GM12878 (cell line): ENCODE measurements around the gene SLF2. TPM values are rescaled to one million over a fixed set of nuclear protein-coding genes. Genes with fewer than 3 reads are reported as not detected.

Experiments
- BRCA1 ChIP-seq: IDR thresholded peaks from 2 replicates; pipeline ENCODE4 v1.6.1; 2011; ENCODE audit warnings: low read depth, low read length, improper control_type of control experiment
- CUX1 ChIP-seq: IDR thresholded peaks from 2 replicates; pipeline ENCODE4 v1.6.1; 2012; ENCODE audit warnings: improper control_type of control experiment, low read depth, low read length; ENCODE audit not compliant: insufficient replicate concordance
- EGR1 ChIP-seq, 2 experiments: IDR thresholded peaks; 1 replicate in 1 of 2; 2 replicates in 1 of 2; pipeline ENCODE4 v1.6.1; 2011 to 2012; ENCODE audit warnings: low read depth in 2 of 2, low read length in 2 of 2, borderline replicate concordance in 1 of 2, mild to moderate bottlenecking in 1 of 2, moderate library complexity in 1 of 2
- ELK1 ChIP-seq: IDR thresholded peaks from 2 replicates; pipeline ENCODE4 v1.6.1; 2012; ENCODE audit warnings: low read depth, low read length, improper control_type of control experiment
- KLF5 ChIP-seq: fragments of 450-650 bp; IDR thresholded peaks from 2 replicates; pipeline ENCODE4 v1.6.1; 2014; ENCODE audit warnings: mild to moderate bottlenecking; ENCODE audit not compliant: partially characterized antibody
- MEF2A ChIP-seq: IDR thresholded peaks from 2 replicates; pipeline ENCODE4 v1.6.1; 2011; ENCODE audit warnings: low read depth, mild to moderate bottlenecking, low read length, moderate library complexity; ENCODE audit not compliant: insufficient read depth
- MYC ChIP-seq: IDR thresholded peaks from 2 replicates; pipeline ENCODE4 v1.6.1; 2011; ENCODE audit warnings: mild to moderate bottlenecking, low read length, moderate library complexity, inconsistent platforms; ENCODE audit not compliant: insufficient read depth, insufficient replicate concordance, insufficient read length, severe bottlenecking
- NFYA ChIP-seq: IDR thresholded peaks from 2 replicates; pipeline ENCODE4 v1.6.1; 2011; ENCODE audit warnings: low read depth, mild to moderate bottlenecking, low read length, improper control_type of control experiment, borderline replicate concordance
- POU2F2 ChIP-seq: IDR thresholded peaks from 3 replicates; pipeline ENCODE4 v1.6.1; 2011; ENCODE audit warnings: low read depth, mild to moderate bottlenecking, low read length, borderline replicate concordance
- REST ChIP-seq: IDR thresholded peaks from 2 replicates; pipeline ENCODE4 v1.6.1; 2012; ENCODE audit warnings: mild to moderate bottlenecking, low read depth, low read length
- SMAD5 ChIP-seq: IDR thresholded peaks from 2 replicates; pipeline ENCODE4 v1.6.1; 2016; ENCODE audit warnings: antibody characterized with exemption, low read depth
- SPI1 ChIP-seq: IDR thresholded peaks from 2 replicates; pipeline ENCODE4 v1.6.1; 2011; ENCODE audit warnings: low read depth, mild to moderate bottlenecking, low read length, moderate library complexity, borderline replicate concordance; ENCODE audit not compliant: insufficient read depth
- TCF12 ChIP-seq: IDR thresholded peaks from 2 replicates; pipeline ENCODE4 v1.6.1; 2011; ENCODE audit warnings: low read depth, mild to moderate bottlenecking, low read length
- ZBTB11 ChIP-seq: fragments of 450-650 bp; formaldehyde crosslinking; IDR thresholded peaks from 2 replicates; pipeline ENCODE4 v1.5.0; 2022; ENCODE audit warnings: mild to moderate bottlenecking, missing genetic modification characterization
- ZNF274 ChIP-seq: IDR thresholded peaks from one replicate; pipeline ENCODE4 v1.8.0; 2011; ENCODE audit not compliant: insufficient read length, insufficient read depth
- polyA plus RNA-seq, 11 experiments: library from polyadenylated mRNA; depleted of rRNA in 4 of 11; unstranded in 6 of 11; stranded (reverse) in 5 of 11; fragments of >200 nt; fragmentation: Nextera tagmentation in 4 of 11; fragmentation: Illumina TruSeq in 1 of 11; extraction: Ambion mirVana in 4 of 11; extraction: Trizol in 1 of 11; gene quantifications; 1 replicate in 1 of 11; 2 replicates in 10 of 11; pipeline versions ENCODE4 v1.2.1 to v1.2.3, GENCODE V29; 2011 to 2016; ENCODE audit warnings: inconsistent platforms in 2 of 11, missing spikeins in 2 of 11, low read depth in 1 of 11
- total RNA-seq, 4 experiments: library from RNA; depleted of rRNA in 3 of 4; stranded (reverse); fragments of >200 nt in 3 of 4; fragmentation: Illumina TruSeq in 1 of 4; extraction: Trizol in 1 of 4; gene quantifications; 2 replicates each; pipeline versions ENCODE4 v1.2.1 to v1.2.3, GENCODE V29; 2013 to 2021

The SLF2 gene
- total and polyA plus RNA-seq, 10 of the 15 experiments (the other 5 are each of a cell fraction or from before 2014, with no cell fraction given): 3.0 to 25.2 (median 17.9) TPM

GRCh38 chr10:100998991-100999741 lies 86.4 kb downstream of the SLF2 start (continued):
- no peak for TF ChIP-seq SPI1
- no peak for TF ChIP-seq ELK1
- TF ChIP-seq REST: no peak
- TF ChIP-seq SMAD5: no peak
- TF ChIP-seq NFYA: no peak
- no peak for TF ChIP-seq ZNF274
- no peak for TF ChIP-seq CUX1
- TF ChIP-seq KLF5: no peak
- no peak for TF ChIP-seq BRCA1
- no peak for TF ChIP-seq POU2F2
- TF ChIP-seq TCF12: no peak
- TF ChIP-seq MYC: no peak
- no peak for TF ChIP-seq MEF2A
- TF ChIP-seq EGR1 (IDR thresholded peaks at IDR 0.05; ENCODE audit: borderline replicate concordance in 1 of 2, low read depth in 2 of 2, low read length in 2 of 2): no peak
- TF ChIP-seq ZBTB11 (CRISPR knock-in tag): no peak
